HG03045 (cell line): Measurements from ENCODE around the gene TRIM14.
"Not testable (repeated sequence)": the region's sequence is repeated elsewhere in the genome, so short reads cannot be mapped to it uniquely, and the experiment has no call there.

Experiments
- ATAC-seq: cut with Tn5 transposase; IDR thresholded peaks from one replicate; pipeline ENCODE4 v1.9.1; 2021; ENCODE audit warnings: mild to moderate bottlenecking, moderate library complexity; ENCODE audit not compliant: unreplicated experiment

Gene TRIM14

GRCh38 chr9:98142182-98142907 lies 23.3 kb upstream of the TRIM14 start:
- no peak for ATAC-seq

DNA sequence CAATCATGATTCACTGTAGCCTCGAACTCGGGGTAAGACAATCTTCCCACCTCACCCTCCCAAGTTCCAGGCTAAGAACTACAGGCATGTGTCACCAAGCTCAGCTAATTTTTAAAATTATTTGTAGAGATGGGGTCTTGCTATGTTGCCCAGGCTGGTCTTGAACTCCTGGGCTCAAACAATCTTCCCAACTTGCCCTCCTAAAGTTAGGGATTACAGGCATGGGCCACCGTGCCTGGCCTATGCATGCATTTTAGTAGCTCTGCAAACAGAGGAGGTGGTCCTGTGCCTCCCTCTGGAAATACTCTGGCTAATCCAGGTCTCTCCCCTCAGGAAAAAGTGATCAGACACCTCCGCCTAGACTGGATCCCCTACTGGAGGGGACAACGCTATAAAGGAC lies 21.5 kb upstream of the TRIM14 start:
- ATAC-seq: no peak

GRCh38 chr9:98136489-98136888 lies 17.5 kb upstream of the TRIM14 start:
- ATAC-seq: no peak

DNA sequence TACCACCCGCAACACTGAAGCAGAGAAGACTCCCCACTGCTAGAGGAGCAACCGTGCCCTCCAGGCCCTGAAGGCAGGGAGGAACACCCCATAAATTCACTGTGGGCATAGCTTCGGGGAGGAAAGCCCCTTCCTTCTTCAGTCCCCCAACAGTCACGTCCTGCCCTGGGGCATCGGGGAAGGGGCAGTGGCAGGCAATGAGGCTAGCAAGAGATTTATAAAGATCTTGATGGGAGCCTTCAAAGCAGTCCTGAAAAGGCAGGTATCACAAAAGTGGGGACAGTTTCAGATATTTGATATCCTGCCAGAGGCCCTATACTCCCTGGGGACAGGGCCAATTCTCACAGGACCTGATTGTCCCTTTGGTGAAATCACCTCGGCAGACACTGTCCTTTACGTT lies 16.9 kb upstream of the TRIM14 start:
- ATAC-seq: no peak

- ATAC-seq: no peak
These were observed 16.5 kb upstream of the TRIM14 start for GRCh38 chr9:98135558-98135934.

GRCh38 chr9:98134702-98135557 lies 15.9 kb upstream of the TRIM14 start:
- no peak for ATAC-seq

DNA sequence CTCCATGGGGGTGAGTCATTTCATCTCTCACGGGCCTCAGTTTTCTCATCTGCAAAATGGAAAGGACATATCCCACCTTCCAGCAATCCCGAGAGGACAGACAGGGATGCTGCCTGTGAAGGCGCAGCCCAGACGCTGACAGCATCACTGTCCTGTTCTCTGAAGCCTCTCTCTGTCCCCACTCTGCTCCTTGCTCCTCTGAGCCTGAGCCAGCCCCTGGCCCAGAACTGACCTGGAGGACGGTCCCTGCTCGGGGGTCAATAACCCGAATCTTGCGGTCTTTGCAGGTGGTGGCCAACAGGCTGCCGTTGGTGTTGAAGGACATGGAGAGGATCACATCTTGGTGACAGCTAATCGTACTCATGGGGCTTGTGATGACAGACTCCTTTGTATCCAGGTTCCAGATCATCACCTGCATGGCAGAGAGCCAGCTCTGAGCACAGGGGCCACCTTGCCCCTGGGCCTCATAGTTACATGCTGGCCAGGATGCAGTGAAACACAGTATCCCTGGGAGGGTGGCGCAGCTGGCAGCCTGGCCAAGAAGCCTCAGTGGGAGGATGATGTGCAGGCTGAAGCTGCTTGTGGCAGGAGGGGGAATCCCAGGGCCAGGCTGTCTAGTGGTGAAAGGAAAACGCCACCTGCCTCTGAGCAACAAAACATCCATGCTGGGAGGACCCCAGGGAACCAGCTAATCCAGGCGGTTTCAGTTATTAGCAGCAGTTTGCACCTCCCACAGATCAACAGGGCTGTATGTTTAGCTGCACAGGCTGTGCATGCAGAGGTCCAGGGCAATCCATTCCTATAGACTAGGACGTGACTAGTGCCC lies 14.0 kb upstream of the TRIM14 start:
- ATAC-seq: no peak

DNA sequence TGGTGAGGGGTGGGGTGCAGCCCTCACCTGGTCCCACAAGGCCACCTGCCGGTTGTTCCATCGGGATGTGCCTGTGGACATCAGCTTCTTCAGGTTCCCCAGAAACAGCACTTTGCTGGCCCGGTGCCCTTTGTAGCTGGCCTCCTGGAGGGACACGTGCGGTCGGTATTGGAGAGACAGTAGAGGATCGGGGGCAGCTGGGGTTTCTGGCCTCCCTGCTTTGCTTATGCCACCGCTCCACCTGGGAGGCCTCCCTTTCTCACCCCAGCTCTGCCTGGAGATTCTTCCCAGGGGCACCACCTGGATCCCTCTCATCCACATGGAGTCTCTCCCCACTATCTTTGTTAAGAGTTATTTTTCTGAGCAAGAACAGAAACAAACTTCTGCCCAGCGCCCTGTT lies 13.1 kb upstream of the TRIM14 start:
- ATAC-seq: no peak

GRCh38 chr9:98130576-98131228 lies 11.7 kb upstream of the TRIM14 start:
- ATAC-seq: no peak

GRCh38 chr9:98130060-98130459 lies 11.0 kb upstream of the TRIM14 start:
- not testable (repeated sequence) for ATAC-seq

DNA sequence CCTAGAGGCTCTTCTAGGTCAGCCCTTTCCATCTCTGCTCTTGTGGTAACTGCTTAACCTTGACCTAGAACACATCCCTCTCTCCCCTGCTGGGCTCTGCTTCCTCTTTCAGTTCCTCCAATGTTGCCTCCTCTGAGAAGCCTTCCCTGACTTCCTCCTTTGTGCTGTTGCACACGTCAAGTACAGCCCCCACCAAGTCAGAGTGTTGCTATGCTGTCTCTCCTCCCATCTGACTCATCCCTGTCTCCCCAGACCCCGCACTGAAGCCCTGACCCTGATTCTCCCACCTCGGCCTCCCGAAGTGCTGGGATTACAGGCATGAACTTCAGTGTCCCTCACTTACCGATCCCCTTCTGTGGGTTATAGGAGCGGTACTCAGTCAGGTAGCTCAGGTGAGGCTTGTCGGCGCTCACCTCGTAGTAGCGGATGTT lies 10.4 kb upstream of the TRIM14 start:
- no peak for ATAC-seq

GRCh38 chr9:98128316-98128715 lies 9.3 kb upstream of the TRIM14 start:
- ATAC-seq: no peak

- no peak for ATAC-seq
These were observed 8.2 kb upstream of the TRIM14 start for GRCh38 chr9:98127226-98127625.

DNA sequence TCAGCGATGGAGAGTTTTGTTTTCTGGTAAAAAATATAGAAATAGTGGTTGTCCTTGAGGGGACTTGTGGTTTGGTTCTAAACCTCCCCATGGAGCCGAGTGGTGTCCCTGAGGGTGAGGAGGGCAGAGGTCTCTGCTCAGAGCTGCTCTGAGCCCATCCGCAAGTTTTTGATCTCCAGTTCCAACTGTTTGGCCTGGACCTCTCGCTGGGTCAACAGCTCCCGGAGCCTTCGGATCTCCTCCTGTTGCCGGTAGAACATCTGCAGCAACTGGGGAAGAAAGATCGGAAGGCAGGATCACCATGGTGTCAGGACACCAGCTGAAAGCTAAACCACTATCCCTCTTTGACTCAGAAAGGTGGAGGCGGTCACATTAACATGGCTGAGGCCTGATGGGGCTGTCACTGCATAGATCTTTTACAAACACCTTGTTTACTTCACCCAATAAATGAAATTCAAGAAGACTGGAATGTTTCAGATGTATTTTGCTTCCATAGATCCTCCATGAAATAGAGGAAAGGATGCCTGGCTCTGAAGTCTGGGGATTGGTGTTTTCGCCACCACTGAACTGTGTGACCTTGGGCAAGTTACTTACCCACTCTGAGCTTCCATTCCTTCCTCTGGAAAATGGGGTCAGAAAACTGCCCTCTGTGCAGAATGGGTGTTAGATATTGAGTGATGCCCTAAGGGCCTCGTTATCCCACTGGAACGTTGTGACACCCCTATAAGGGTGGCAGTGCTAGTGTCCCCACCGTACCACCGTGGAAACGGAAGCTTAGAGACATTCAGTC lies 5.8 kb upstream of the TRIM14 start:
- no peak for ATAC-seq

DNA sequence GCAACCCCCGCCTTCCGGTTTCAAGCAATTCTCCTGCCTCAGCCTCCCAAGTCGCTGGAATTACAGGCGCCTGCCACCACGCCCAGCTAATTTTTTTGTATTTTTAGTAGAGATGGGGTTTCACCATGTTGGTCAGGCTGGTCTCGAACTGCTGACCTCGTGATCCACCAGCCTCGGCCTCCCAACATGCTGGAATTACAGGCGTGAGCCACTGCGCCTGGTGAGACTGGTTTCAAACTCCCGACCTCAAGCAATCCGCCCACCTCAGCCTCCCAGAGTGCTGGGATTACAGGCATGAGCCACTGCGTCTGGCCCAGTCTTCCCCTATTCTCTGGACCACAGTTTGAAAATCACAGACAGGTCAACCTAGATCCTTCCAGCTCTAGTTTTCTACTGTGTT lies 5.1 kb upstream of the TRIM14 start:
- not testable (repeated sequence) for ATAC-seq

DNA sequence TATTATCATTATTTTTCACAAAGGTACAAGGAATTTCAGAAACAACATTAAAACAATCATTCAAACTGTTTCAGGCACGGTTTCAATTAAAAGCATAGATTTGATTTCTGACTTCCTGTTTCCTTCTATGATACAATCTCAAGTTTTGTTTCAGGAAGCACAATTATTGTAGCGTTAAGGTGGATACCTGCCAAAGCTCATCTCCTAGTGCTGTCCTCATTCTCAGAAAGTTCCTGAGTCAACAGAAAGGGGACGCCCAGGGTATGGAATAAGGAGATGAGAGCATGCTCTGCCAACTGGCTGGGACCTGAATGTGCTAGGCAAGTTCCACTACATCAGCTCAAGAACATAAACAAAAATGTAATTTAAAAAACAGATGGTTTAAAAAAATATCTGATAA lies 2.0 kb upstream of the TRIM14 start:
- no peak for ATAC-seq

DNA sequence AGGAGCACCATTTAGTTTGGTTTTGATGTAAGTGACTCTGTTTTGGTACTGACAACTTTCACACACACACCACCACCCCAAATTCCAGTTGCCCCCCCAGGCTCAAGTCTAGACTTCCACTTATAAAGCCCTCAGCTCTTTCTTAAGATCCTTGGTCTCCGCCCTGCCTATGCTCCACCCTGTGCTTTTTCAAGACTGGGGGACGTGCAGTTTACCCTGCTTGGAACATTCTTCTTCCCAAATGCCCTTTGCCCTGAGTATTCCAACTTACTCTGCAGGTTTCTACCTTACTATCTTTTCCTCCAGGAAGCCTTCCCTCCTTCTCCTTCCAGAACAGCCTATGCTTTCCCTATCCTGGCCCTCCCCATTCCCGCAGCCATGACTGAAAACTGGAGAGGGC lies 1.5 kb upstream of the TRIM14 start:
- ATAC-seq: no peak

GRCh38 chr9:98117984-98118639 lies 910 bp downstream of the TRIM14 start:
- ATAC-seq: peak; percentile 42

GRCh38 chr9:98117097-98117496 lies 1.9 kb downstream of the TRIM14 start:
- not testable (repeated sequence) for ATAC-seq

DNA sequence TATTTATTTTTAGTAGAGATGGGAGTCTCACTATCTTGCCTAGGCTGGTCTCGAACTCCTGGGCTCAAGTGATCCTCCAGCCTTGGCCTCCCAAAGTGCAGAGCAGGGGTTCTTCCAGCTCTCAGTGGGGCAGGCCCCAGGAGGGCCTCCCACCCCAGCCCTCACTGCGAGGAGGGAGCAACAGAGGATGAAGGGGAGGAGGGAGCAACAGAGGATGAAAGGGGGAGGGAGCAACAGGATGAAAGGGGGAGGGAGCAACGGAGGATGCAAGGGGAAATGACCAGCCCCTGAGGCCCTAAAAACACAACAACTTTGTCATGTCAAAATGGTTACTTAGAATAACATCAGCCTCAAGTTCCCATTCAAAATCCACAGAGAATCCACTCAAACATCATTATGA lies 10.0 kb downstream of the TRIM14 start:
- no peak for ATAC-seq
